GM06990 (cell line): ENCODE results near the gene BTG3.

Source experiments
- DNase-seq: peaks from one replicate; pipeline ENCODE4 v3.0.0-alpha.2; 2011; ENCODE audit not compliant: insufficient read length; ENCODE audit errors: extremely low read depth
- H3K27me3 ChIP-seq: replicated peaks from 2 replicates; pipeline ENCODE4 v1.6.0; 2011; ENCODE audit warnings: low read length; ENCODE audit not compliant: control insufficient read depth, insufficient read depth
- H3K36me3 ChIP-seq: 2 replicates; pipeline ENCODE4 v1.5.1; 2011; ENCODE audit warnings: low read length; ENCODE audit not compliant: control insufficient read depth, insufficient read depth
- H3K4me3 ChIP-seq: replicated peaks from 2 replicates; pipeline ENCODE4 v1.5.1; 2011; ENCODE audit warnings: low read depth, mild to moderate bottlenecking, control low read depth, low read length
- TF ChIP-seq, protein P1 (sequence below): IDR thresholded peaks from 2 replicates; pipeline ENCODE4 v1.5.1; 2011; ENCODE audit warnings: low read length, control low read depth, mild to moderate bottlenecking, inconsistent platforms; ENCODE audit not compliant: insufficient read depth, poor library complexity, severe bottlenecking

The BTG3 gene

DNA sequence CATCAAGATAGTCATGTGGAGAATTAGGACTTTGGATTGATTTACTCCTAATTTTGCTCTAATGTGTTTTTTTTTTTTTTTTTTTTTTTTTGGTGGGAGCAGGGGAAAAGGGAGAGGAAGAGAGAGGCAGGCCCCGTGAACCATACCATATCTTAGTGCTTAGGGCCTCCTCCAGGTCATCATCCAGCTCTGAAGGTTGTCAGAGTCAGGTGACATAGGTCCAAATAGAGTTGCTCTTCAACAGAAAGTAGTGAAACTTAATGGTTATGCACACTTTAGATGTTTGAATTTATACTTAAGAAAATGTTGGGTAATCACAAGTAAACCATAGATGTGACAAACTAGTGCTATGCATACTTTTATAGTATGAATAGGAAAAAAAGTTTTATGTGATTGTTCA lies 67.7 kb downstream of the BTG3 start:
- no peaks in the 10 kb centered on the region for H3K36me3 ChIP-seq
- H3K4me3 ChIP-seq, result no peak overlapping the region
- TF ChIP-seq, protein P1, sequence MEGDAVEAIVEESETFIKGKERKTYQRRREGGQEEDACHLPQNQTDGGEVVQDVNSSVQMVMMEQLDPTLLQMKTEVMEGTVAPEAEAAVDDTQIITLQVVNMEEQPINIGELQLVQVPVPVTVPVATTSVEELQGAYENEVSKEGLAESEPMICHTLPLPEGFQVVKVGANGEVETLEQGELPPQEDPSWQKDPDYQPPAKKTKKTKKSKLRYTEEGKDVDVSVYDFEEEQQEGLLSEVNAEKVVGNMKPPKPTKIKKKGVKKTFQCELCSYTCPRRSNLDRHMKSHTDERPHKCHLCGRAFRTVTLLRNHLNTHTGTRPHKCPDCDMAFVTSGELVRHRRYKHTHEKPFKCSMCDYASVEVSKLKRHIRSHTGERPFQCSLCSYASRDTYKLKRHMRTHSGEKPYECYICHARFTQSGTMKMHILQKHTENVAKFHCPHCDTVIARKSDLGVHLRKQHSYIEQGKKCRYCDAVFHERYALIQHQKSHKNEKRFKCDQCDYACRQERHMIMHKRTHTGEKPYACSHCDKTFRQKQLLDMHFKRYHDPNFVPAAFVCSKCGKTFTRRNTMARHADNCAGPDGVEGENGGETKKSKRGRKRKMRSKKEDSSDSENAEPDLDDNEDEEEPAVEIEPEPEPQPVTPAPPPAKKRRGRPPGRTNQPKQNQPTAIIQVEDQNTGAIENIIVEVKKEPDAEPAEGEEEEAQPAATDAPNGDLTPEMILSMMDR, result no peak
- no peak for DNase-seq
- H3K27me3 ChIP-seq, result no peaks in the 10 kb centered on the region
